ENCODE data around the gene ALB.

Gene ALB

GRCh38 chr4:73450398-73451004 lies 46.4 kb downstream of the ALB start:
- in situ Hi-C loops (cut with MboI; ENCODE audit: low sequenced_read_pairs) = no loop called here

GRCh38 chr4:73451404-73451803 lies 47.3 kb downstream of the ALB start:
- in situ Hi-C loops (cut with MboI; ENCODE audit: low sequenced_read_pairs) = no loop called here

GRCh38 chr4:73451981-73452747 lies 48.1 kb downstream of the ALB start:
- in situ Hi-C loops (cut with MboI; ENCODE audit: low sequenced_read_pairs) = no loop called here

GRCh38 chr4:73452953-73453700 lies 49.0 kb downstream of the ALB start:
- in situ Hi-C loops (cut with MboI; ENCODE audit: low sequenced_read_pairs) = no loop called here

- in situ Hi-C loops (cut with MboI; ENCODE audit: low sequenced_read_pairs) = no loop called here
These were observed 49.6 kb downstream of the ALB start for GRCh38 chr4:73453701-73454005.

GRCh38 chr4:73454920-73455319 lies 50.8 kb downstream of the ALB start:
- in situ Hi-C loops (cut with MboI; ENCODE audit: low sequenced_read_pairs) = no loop called here

GRCh38 chr4:73456177-73457022 lies 52.3 kb downstream of the ALB start:
- in situ Hi-C loops (cut with MboI; ENCODE audit: low sequenced_read_pairs) = no loop called here

- in situ Hi-C loops (cut with MboI; ENCODE audit: low sequenced_read_pairs) = no loop called here
These were observed 54.3 kb downstream of the ALB start for GRCh38 chr4:73458184-73459047.

- in situ Hi-C loops (cut with MboI; ENCODE audit: low sequenced_read_pairs) = no loop called here
These were observed 54.9 kb downstream of the ALB start for GRCh38 chr4:73459048-73459421.

GRCh38 chr4:73460913-73461522 lies 56.9 kb downstream of the ALB start:
- in situ Hi-C loops (cut with MboI; ENCODE audit: low sequenced_read_pairs) = no loop called here

- in situ Hi-C loops (cut with MboI; ENCODE audit: low sequenced_read_pairs) = no loop called here
These were observed 64.1 kb downstream of the ALB start for GRCh38 chr4:73468170-73468569.

GRCh38 chr4:73470728-73471127 lies 66.6 kb downstream of the ALB start:
- in situ Hi-C loops (cut with MboI; ENCODE audit: low sequenced_read_pairs) = no loop called here

All from HL-60/S4 (cell line).